Esophagus muscularis mucosa (tissue), 4 donors: ENCODE data around the gene PDGFD.

Experiments used
- CTCF ChIP-seq, 3 experiments: fragments of 200-600 bp in 2 of 3; fragments of 450-650 bp in 1 of 3; sonication (generic) in 2 of 3; IDR thresholded peaks; one replicate each; pipeline ENCODE4 v1.5.1; 2017 to 2019; ENCODE audit warnings: antibody characterized with exemption in 3 of 3, mild to moderate bottlenecking in 2 of 3, moderate library complexity in 1 of 3
- EP300 ChIP-seq: sonication (generic); formaldehyde crosslinking; IDR thresholded peaks from one replicate; pipeline ENCODE4 v1.6.1; 2017; ENCODE audit warnings: antibody characterized with exemption
- POLR2A ChIP-seq: fragments of 450-650 bp; IDR thresholded peaks from one replicate; pipeline ENCODE4 v1.6.1; 2017; ENCODE audit warnings: antibody characterized with exemption, moderate library complexity, mild to moderate bottlenecking, low read depth
- POLR2AphosphoS5 ChIP-seq, 2 donors: sonication (generic); formaldehyde crosslinking; IDR thresholded peaks; one replicate each; pipeline ENCODE4 v1.6.1; 2017; ENCODE audit warnings: antibody characterized with exemption in 2 of 2

GRCh38 chr11:104165014-104165413 is 1.1 kb upstream of the PDGFD start:
- no peak for TF ChIP-seq CTCF (IDR thresholded peaks at IDR 0.05)
- TF ChIP-seq POLR2A: no peak
- TF ChIP-seq POLR2AphosphoS5 (IDR thresholded peaks at IDR 0.05): no peak
- TF ChIP-seq EP300: no peak
